SK-N-SH (cell line): ENCODE results near the gene ENTPD2. TPM values are rescaled to one million over a fixed set of nuclear protein-coding genes. Genes with fewer than 3 reads are reported as not detected.

Source experiments
- CTCF ChIA-PET: fragments of 300-600, 350-600 bp; formaldehyde crosslinking; extraction: SDS; loops from one replicate; lab custom pipeline; 2021; lab: Yijun Ruan, JAX
- POLR2A ChIA-PET: fragments of 350-600 bp; sonication (Branson Sonifier 250); formaldehyde crosslinking; extraction: SDS; loops from one replicate; lab custom pipeline; 2020; ENCODE audit warnings: antibody characterized with exemption, inconsistent platforms; lab: Yijun Ruan, JAX
- DNase-seq: peaks from one replicate; pipeline ENCODE4 v3.0.0; 2012
- H2AFZ ChIP-seq: fragments of 200-600 bp; sonication (generic); 2 replicates; pipeline ENCODE4 v1.8.1; 2016; ENCODE audit warnings: antibody characterized with exemption, mild to moderate bottlenecking, low read depth
- H3F3A ChIP-seq: fragments of 200-600 bp; sonication (generic); replicated peaks from 2 replicates; pipeline ENCODE3; 2016; ENCODE audit warnings: antibody characterized with exemption, mild to moderate bottlenecking; ENCODE audit not compliant: insufficient read depth
- H3K27ac ChIP-seq, 2 experiments: fragments of 200-500 bp in 1 of 2; fragments of 200-600 bp in 1 of 2; sonication (Bioruptor generic) in 1 of 2; sonication (generic), shearing (Covaris generic) in 1 of 2; 2 replicates each; pipeline versions ENCODE4 v1.5.1 to v1.6.1; 2014 to 2016; ENCODE audit warnings: low read depth in 2 of 2, inconsistent platforms in 1 of 2, low read length in 1 of 2, mild to moderate bottlenecking in 1 of 2, mixed read lengths in 1 of 2
- H3K27me3 ChIP-seq: fragments of 200-600 bp; sonication (generic), shearing (Covaris generic); 2 replicates; pipeline ENCODE4 v1.6.1; 2016; ENCODE audit warnings: mixed run types; ENCODE audit not compliant: insufficient read depth
- H3K36me3 ChIP-seq, 2 experiments: fragments of 200-500 bp in 1 of 2; fragments of 200-600 bp in 1 of 2; sonication (Bioruptor generic) in 1 of 2; sonication (generic) in 1 of 2; replicated peaks in 1 of 2; 2 replicates each; pipeline versions ENCODE3 to v1.5.1; 2014 to 2016; ENCODE audit warnings: low read length in 1 of 2, mild to moderate bottlenecking in 1 of 2; ENCODE audit not compliant: insufficient read depth in 2 of 2, control insufficient read depth in 1 of 2
- H3K4me1 ChIP-seq, 2 experiments: fragments of 200-500 bp in 1 of 2; fragments of 200-600 bp in 1 of 2; sonication (Bioruptor generic) in 1 of 2; sonication (generic), shearing (Covaris generic) in 1 of 2; 2 replicates each; pipeline versions ENCODE4 v1.5.1 to v1.6.1; 2014 to 2016; ENCODE audit warnings: low read depth in 1 of 2, low read length in 1 of 2, mixed run types in 1 of 2; ENCODE audit not compliant: insufficient read depth in 2 of 2, control insufficient read depth in 1 of 2
- H3K4me2 ChIP-seq: fragments of 200-600 bp; sonication (generic), shearing (Covaris generic); 2 replicates; pipeline ENCODE4 v1.6.1; 2017; ENCODE audit warnings: mixed run types
- H3K4me3 ChIP-seq, 2 experiments: fragments of 200-500 bp in 1 of 2; fragments of 200-600 bp in 1 of 2; sonication (Bioruptor generic) in 1 of 2; sonication (generic), shearing (Covaris generic) in 1 of 2; 2 replicates each; pipeline versions ENCODE4 v1.5.1 to v1.8.1; 2014 to 2016; ENCODE audit warnings: low read depth in 2 of 2, inconsistent platforms in 1 of 2, low read length in 1 of 2, mild to moderate bottlenecking in 1 of 2, mixed read lengths in 1 of 2, moderate library complexity in 1 of 2
- H3K79me2 ChIP-seq: fragments of 200-600 bp; sonication (generic); 2 replicates; pipeline ENCODE4 v1.8.1; 2017; ENCODE audit warnings: mild to moderate bottlenecking; ENCODE audit not compliant: insufficient read depth
- H3K9ac ChIP-seq: fragments of 200-600 bp; sonication (generic); 2 replicates; pipeline ENCODE4 v1.6.1; 2017; ENCODE audit warnings: mixed run types
- H3K9me2 ChIP-seq: fragments of 200-600 bp; sonication (generic); 2 replicates; pipeline ENCODE4 v1.6.1; 2017; ENCODE audit warnings: mixed run types
- H3K9me3 ChIP-seq: fragments of 200-600 bp; sonication (generic); 2 replicates; pipeline ENCODE4 v1.6.1; 2017; ENCODE audit warnings: mixed run types, mild to moderate bottlenecking, moderate library complexity
- H4K20me1 ChIP-seq: fragments of 200-600 bp; sonication (generic); 2 replicates; pipeline ENCODE4 v1.6.1; 2017; ENCODE audit warnings: mild to moderate bottlenecking, mixed run types; ENCODE audit not compliant: insufficient read depth
- CHD2 ChIP-seq: fragments of 150-350 bp; IDR thresholded peaks from 2 replicates; pipeline ENCODE4 v1.6.1; 2018; ENCODE audit warnings: low read length; ENCODE audit not compliant: partially characterized antibody
- CTCF ChIP-seq: fragments of 200-600 bp; sonication (generic); IDR thresholded peaks from 2 replicates; pipeline ENCODE4 v1.6.1; 2017; ENCODE audit warnings: antibody characterized with exemption, mild to moderate bottlenecking, moderate library complexity
- ELF1 ChIP-seq: IDR thresholded peaks from 2 replicates; pipeline ENCODE4 v1.4.0; 2012
- EP300 ChIP-seq, 2 experiments: IDR thresholded peaks; 2 replicates each; pipeline versions ENCODE4 v1.4.0 to v1.6.1; 2012; ENCODE audit warnings: borderline replicate concordance in 1 of 2, low read depth in 1 of 2, low read length in 1 of 2
- FOXM1 ChIP-seq: IDR thresholded peaks from 2 replicates; pipeline ENCODE4 v1.4.0; 2012; ENCODE audit warnings: low read depth, mild to moderate bottlenecking
- GABPA ChIP-seq: IDR thresholded peaks from 2 replicates; pipeline ENCODE4 v1.4.0; 2012; ENCODE audit warnings: low read depth, mild to moderate bottlenecking
- GATA2 ChIP-seq: sonication (generic); formaldehyde crosslinking; IDR thresholded peaks from 2 replicates; pipeline ENCODE4 v1.5.0; 2020; ENCODE audit warnings: mild to moderate bottlenecking, missing genetic modification reagents
- JUND ChIP-seq: IDR thresholded peaks from 2 replicates; pipeline ENCODE4 v1.4.0; 2012
- POLR2AphosphoS5 ChIP-seq: IDR thresholded peaks from 2 replicates; pipeline ENCODE4 v1.6.1; 2012; ENCODE audit warnings: low read depth, low read length
- RAD21 ChIP-seq: IDR thresholded peaks from 2 replicates; pipeline ENCODE4 v1.6.1; 2012; ENCODE audit warnings: mild to moderate bottlenecking, low read length
- RCOR1 ChIP-seq: fragments of 150-350 bp; IDR thresholded peaks from 2 replicates; pipeline ENCODE4 v1.6.1; 2017; ENCODE audit warnings: antibody characterized with exemption, low read length
- RFX5 ChIP-seq: IDR thresholded peaks from 2 replicates; pipeline ENCODE4 v1.6.1; 2012; ENCODE audit warnings: mild to moderate bottlenecking, improper control_type of control experiment, low read length
- TAF1 ChIP-seq: IDR thresholded peaks from 2 replicates; pipeline ENCODE4 v1.6.1; 2012; ENCODE audit warnings: low read depth, mild to moderate bottlenecking, low read length, moderate library complexity, borderline replicate concordance
- TEAD4 ChIP-seq: IDR thresholded peaks from 2 replicates; pipeline ENCODE4 v1.4.0; 2012; ENCODE audit warnings: mild to moderate bottlenecking, borderline replicate concordance; ENCODE audit not compliant: insufficient read depth
- WGBS: methylation state at CpG from one replicate; pipeline ENCODE4 v1.1.6; 2017; ENCODE audit warnings: low lambda C conversion rate; 5-methylcytosine and 5-hydroxymethylcytosine counted together
- polyA plus RNA-seq, 3 experiments: library from polyadenylated mRNA; depleted of rRNA; stranded (reverse); fragments of >200 nt; gene quantifications; 2 replicates each; pipeline ENCODE4 v1.2.3, GENCODE V29; 2012
- TF ChIP-seq, protein P1 (sequence below): fragments of 150-350 bp; IDR thresholded peaks from 2 replicates; pipeline ENCODE4 v1.6.1; 2017; ENCODE audit warnings: antibody characterized with exemption, low read length, low read depth, borderline replicate concordance

The ENTPD2 gene
- polyA plus RNA-seq, 1 of the 3 experiments (the other 2 are of a cell fraction), result not detected

GRCh38 chr9:137009938-137010732 lies 43.7 kb downstream of the ENTPD2 start (continued):
- TF ChIP-seq RAD21 (no peak), JUND (no peak), GABPA (no peak)

- 98% methylated on average over 10 of the region's 18 CpGs for WGBS
- H3K4me3 ChIP-seq, result no peak overlapping the region
- H3K9ac ChIP-seq, result no peak overlapping the region
- H3K9me2 ChIP-seq, result no peaks in the 10 kb centered on the region
- no peaks in the 10 kb centered on the region for H3F3A ChIP-seq
- CTCF ChIA-PET, result interaction anchor here (1.0 to 3.1 kb wide), 4 partner anchors 17 to 26 kb away, joined by 3 to 16 read pairs (median 6); partner anchors contain the start of genes ABCA2 and PAXX
- no peak for DNase-seq
- no peaks in the 10 kb centered on the region for H3K27me3 ChIP-seq
- H3K79me2 ChIP-seq, result no peaks in the 10 kb centered on the region
- POLR2A ChIA-PET, result interaction anchor here (0.5 kb wide), 1 partner anchor 9 kb away, joined by 3 read pairs; no protein-coding TSS in a partner anchor
- peaks cover 0 to 10% of the 10 kb centered on the region in 2 experiments for H3K36me3 ChIP-seq
- H3K4me1 ChIP-seq, result no peaks in the 10 kb centered on the region
- no peak overlapping the region for H3K4me2 ChIP-seq
- no peaks in the 10 kb centered on the region for H3K9me3 ChIP-seq
- no peaks in the 10 kb centered on the region for H4K20me1 ChIP-seq
- TF ChIP-seq POLR2AphosphoS5 (no peak), FOXM1 (no peak), GABPA (no peak), GATA2 (CRISPR knock-in tag) (no peak), TAF1 (no peak), CHD2 (no peak), RAD21 (no peak), RCOR1 (no peak), JUND (no peak), RFX5 (no peak), EP300 (IDR thresholded peaks at IDR 0.05; ENCODE audit: borderline replicate concordance in 1 of 2, low read depth in 1 of 2, low read length in 1 of 2) (no peak), TEAD4 (no peak), CTCF (no peak), ELF1 (no peak)
- TF ChIP-seq, protein P1, sequence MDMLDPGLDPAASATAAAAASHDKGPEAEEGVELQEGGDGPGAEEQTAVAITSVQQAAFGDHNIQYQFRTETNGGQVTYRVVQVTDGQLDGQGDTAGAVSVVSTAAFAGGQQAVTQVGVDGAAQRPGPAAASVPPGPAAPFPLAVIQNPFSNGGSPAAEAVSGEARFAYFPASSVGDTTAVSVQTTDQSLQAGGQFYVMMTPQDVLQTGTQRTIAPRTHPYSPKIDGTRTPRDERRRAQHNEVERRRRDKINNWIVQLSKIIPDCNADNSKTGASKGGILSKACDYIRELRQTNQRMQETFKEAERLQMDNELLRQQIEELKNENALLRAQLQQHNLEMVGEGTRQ, result no peak
- no peak overlapping the region for H2AFZ ChIP-seq
- H3K27ac ChIP-seq, result no peak overlapping the region
Measured at GRCh38 chr9:137009217-137009616, 44.6 kb downstream of the ENTPD2 start.
